ENCODE data around the gene FBXL4.

DNA sequence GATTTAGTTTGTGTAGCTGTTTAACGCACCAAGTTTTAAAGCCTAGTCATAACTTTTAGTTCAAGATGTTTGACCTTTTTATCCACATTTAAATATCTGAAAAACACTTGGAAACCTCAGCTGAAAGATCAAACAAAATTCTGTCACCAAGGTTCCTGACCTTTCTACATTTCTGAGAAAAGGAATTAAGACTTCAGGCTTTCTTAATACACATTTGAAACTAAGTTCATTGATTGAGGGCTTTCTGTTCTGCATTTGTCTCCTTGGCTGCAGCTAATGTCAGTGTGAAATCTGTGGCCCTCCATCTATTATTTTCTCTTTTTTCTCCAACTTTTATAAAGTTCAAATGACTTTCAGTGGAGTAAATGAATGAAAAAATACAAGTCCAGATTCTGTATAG, 22.7 kb upstream of the FBXL4 start:
- TF ChIP-seq, protein P1, sequence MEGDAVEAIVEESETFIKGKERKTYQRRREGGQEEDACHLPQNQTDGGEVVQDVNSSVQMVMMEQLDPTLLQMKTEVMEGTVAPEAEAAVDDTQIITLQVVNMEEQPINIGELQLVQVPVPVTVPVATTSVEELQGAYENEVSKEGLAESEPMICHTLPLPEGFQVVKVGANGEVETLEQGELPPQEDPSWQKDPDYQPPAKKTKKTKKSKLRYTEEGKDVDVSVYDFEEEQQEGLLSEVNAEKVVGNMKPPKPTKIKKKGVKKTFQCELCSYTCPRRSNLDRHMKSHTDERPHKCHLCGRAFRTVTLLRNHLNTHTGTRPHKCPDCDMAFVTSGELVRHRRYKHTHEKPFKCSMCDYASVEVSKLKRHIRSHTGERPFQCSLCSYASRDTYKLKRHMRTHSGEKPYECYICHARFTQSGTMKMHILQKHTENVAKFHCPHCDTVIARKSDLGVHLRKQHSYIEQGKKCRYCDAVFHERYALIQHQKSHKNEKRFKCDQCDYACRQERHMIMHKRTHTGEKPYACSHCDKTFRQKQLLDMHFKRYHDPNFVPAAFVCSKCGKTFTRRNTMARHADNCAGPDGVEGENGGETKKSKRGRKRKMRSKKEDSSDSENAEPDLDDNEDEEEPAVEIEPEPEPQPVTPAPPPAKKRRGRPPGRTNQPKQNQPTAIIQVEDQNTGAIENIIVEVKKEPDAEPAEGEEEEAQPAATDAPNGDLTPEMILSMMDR (IDR thresholded peaks at IDR 0.05): no peak
- TF ChIP-seq POLR2A (IDR thresholded peaks at IDR 0.05): no peak

All from lower leg skin (tissue), 3 donors.